ENCODE data around the gene FOXS1. TPM values are rescaled to one million over a fixed set of nuclear protein-coding genes. Genes with fewer than 3 reads are reported as not detected.

The FOXS1 gene
- total and polyA plus RNA-seq, 11 donors = 1.9 to 6.0 (median 3.7) TPM

- Histone ChIP-seq H3K4me3 (no peak overlapping the region), H3K27ac (no peak overlapping the region), H3K9me3 (no peaks in the 10 kb centered on the region), H3K27me3 (no peaks in the 10 kb centered on the region), H3K4me1 (peaks cover 0 to 31% (median 10%) of the 10 kb centered on the region in 12 donors), H3K36me3 (peaks cover 0 to under 1% (median 0%) of the 10 kb centered on the region in 9 donors)
- DNase-seq (no peak), ATAC-seq (peak; percentile 33 to 69 (median 60))
- intact Hi-C loops (cut with DNase I) = no loop called here
- 84 to 87% (median 86%) methylated on average over 8 of the region's 8 CpGs for WGBS, 4 donors
- no peak for TF ChIP-seq POLR2A (IDR thresholded peaks at IDR 0.05)
- TF ChIP-seq, protein P1, sequence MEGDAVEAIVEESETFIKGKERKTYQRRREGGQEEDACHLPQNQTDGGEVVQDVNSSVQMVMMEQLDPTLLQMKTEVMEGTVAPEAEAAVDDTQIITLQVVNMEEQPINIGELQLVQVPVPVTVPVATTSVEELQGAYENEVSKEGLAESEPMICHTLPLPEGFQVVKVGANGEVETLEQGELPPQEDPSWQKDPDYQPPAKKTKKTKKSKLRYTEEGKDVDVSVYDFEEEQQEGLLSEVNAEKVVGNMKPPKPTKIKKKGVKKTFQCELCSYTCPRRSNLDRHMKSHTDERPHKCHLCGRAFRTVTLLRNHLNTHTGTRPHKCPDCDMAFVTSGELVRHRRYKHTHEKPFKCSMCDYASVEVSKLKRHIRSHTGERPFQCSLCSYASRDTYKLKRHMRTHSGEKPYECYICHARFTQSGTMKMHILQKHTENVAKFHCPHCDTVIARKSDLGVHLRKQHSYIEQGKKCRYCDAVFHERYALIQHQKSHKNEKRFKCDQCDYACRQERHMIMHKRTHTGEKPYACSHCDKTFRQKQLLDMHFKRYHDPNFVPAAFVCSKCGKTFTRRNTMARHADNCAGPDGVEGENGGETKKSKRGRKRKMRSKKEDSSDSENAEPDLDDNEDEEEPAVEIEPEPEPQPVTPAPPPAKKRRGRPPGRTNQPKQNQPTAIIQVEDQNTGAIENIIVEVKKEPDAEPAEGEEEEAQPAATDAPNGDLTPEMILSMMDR (IDR thresholded peaks at IDR 0.05) = no peak
Observed at GRCh38 chr20:31806564-31807355, 38.6 kb downstream of the FOXS1 start.

DNA sequence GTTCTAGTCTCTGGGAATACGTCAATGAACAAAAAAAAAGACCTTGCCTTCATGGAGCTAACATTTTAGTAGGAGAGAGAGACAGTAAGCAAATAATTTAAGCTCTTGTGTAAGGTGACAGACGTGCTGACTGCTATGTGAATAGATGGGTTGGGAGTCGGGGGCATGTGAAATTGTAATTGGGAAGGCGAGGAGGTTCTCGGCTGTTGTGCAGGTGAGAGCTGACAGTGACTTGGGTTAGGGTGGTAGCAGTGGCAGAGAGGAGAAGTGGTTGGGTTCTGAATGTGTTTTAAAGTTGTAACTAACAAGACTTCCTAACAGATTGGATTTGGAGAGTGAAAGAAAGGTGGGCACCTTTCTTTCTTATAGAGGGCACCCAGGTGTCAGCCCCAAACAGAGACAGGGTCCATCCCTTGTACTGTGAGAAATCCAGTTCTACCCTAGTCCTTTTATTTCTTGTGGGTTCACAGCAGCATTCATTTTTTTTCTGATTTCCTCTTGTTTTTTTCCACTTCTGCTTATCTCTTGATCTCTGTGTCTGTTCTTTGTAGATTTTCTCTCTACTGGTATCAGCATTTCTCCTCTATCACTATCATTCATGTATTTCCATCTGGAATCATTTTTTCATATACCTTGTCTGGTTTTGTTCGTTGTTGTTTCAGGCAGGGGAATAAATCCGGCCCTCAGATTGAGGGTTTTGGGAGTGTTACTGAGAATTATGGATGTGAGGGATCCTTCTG is 41.7 kb downstream of the FOXS1 start:
- 89 to 94% (median 94%) methylated on average over 7 of the region's 7 CpGs for WGBS, 4 donors

GRCh38 chr20:31801508-31801907 is 43.9 kb downstream of the FOXS1 start:
- intact Hi-C loops (cut with DNase I) = no loop called here
- no peak for TF ChIP-seq POLR2A (IDR thresholded peaks at IDR 0.05)
- TF ChIP-seq, protein P1 (IDR thresholded peaks at IDR 0.05) = no peak
- Histone ChIP-seq H3K27me3 (no peaks in the 10 kb centered on the region), H3K36me3 (peaks cover 0 to 26% (median 0%) of the 10 kb centered on the region in 9 donors), H3K9me3 (no peaks in the 10 kb centered on the region), H3K4me3 (no peak overlapping the region), H3K27ac (no peak overlapping the region), H3K4me1 (peaks cover 0 to 5% (median 0%) of the 10 kb centered on the region in 12 donors)
- 52 to 62% (median 59%) methylated on average over 7 of the region's 7 CpGs for WGBS, 4 donors
- ATAC-seq = no peak
- no peak for DNase-seq

More for the DNA sequence above, 41.7 kb downstream of the FOXS1 start:
- intact Hi-C loops (cut with DNase I) = no loop called here
- ATAC-seq (no peak), DNase-seq (no peak)
- Histone ChIP-seq H3K9me3 (no peaks in the 10 kb centered on the region), H3K27me3 (no peaks in the 10 kb centered on the region), H3K27ac (no peak overlapping the region), H3K4me1 (peaks cover 0 to 13% (median 0%) of the 10 kb centered on the region in 12 donors), H3K36me3 (peaks cover 0 to 18% (median 0%) of the 10 kb centered on the region in 9 donors), H3K4me3 (no peak overlapping the region)
- TF ChIP-seq, protein P1 (IDR thresholded peaks at IDR 0.05) = no peak
- no peak for TF ChIP-seq POLR2A (IDR thresholded peaks at IDR 0.05)

DNA sequence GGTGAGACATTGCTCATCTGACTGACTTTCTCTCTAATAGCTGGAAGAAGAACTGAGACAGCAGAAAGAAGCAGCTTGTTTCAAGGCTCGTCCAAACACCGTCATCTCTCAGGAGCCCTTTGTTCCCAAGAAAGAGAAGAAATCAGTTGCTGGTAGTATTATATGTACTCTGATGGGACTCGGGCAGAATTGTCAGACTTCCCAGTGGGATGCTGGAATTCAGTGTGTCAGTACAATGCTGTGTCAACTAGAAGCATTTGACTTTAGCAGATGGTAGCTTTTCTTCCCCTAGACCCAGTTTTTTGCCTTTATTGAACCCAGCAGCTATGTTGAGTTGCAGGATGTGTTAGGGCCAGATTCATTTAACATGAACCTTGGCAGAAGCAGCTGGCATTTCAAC is 48.0 kb downstream of the FOXS1 start:
- H3K27ac ChIP-seq = no peak overlapping the region
- H3K36me3 ChIP-seq = peaks cover 0 to 46% (median 0%) of the 10 kb centered on the region in 9 donors
- ATAC-seq = no peak
- 86 to 94% (median 89%) methylated on average over 3 of the region's 3 CpGs for WGBS, 4 donors
- no peak for DNase-seq
- no peaks in the 10 kb centered on the region for H3K9me3 ChIP-seq
- H3K4me1 ChIP-seq = no peaks in the 10 kb centered on the region
- H3K27me3 ChIP-seq = no peaks in the 10 kb centered on the region
- intact Hi-C loops (cut with DNase I) = no loop called here
- TF ChIP-seq POLR2A (IDR thresholded peaks at IDR 0.05) = no peak
- H3K4me3 ChIP-seq = no peak overlapping the region

Other genes starting within 250 kb of the FOXS1 start
- gene ID1, start 240.3 kb downstream of the FOXS1 start, total RNA-seq = 100 to 1,000 TPM in 6 of 9 donors, 10 to 100 TPM in 3; 72.4 to 619 (median 112) TPM
- 100 to 1,000 TPM; 140 to 327 TPM for gene ID1, start 240.3 kb downstream of the FOXS1 start, polyA plus RNA-seq
- 10 to 100 TPM in 5 of 9 donors, 1 to 10 TPM in 4; 5.7 to 29.4 (median 10.6) TPM for gene COX4I2, start 207.7 kb downstream of the FOXS1 start, total RNA-seq
- 10 to 100 TPM; 13.6 to 42.8 TPM for gene COX4I2, start 207.7 kb downstream of the FOXS1 start, polyA plus RNA-seq
- gene BCL2L1, start 122.7 kb downstream of the FOXS1 start, total RNA-seq = 100 to 1,000 TPM in 1 of 9 donors, 10 to 100 TPM in 8; 32.2 to 176 (median 62.6) TPM
- gene BCL2L1, start 122.7 kb downstream of the FOXS1 start, polyA plus RNA-seq = 100 to 1,000 TPM in 1 of 2 donors, 10 to 100 TPM in 1; 43.1 to 217 TPM
- gene TPX2, start 106.3 kb downstream of the FOXS1 start, total RNA-seq = 10 to 100 TPM in 1 of 9 donors, 1 to 10 TPM in 3, under 1 TPM in 5; 0.38 to 15.2 (median 0.77) TPM
- gene TPX2, start 106.3 kb downstream of the FOXS1 start, polyA plus RNA-seq = under 1 TPM; 0.04 to 0.97 TPM
- gene MYLK2, start 26.2 kb downstream of the FOXS1 start, total RNA-seq = under 1 TPM in 8 of 9 donors, not detected in 1; 0.10 to 0.76 (median 0.17) TPM
- gene MYLK2, start 26.2 kb downstream of the FOXS1 start, polyA plus RNA-seq = under 1 TPM; 0.15 to 0.23 TPM
- 1 to 10 TPM; 1.0 to 7.4 (median 3.0) TPM for gene DUSP15, start 24.9 kb upstream of the FOXS1 start, total RNA-seq
- 1 to 10 TPM in 1 of 2 donors, under 1 TPM in 1; 0.68 to 5.4 TPM for gene DUSP15, start 24.9 kb upstream of the FOXS1 start, polyA plus RNA-seq
- gene TTLL9, start 25.0 kb upstream of the FOXS1 start, total RNA-seq = not detected
- not detected for gene TTLL9, start 25.0 kb upstream of the FOXS1 start, polyA plus RNA-seq
- gene PDRG1, start 106.4 kb upstream of the FOXS1 start, total RNA-seq = 10 to 100 TPM in 1 of 9 donors, 1 to 10 TPM in 8; 5.2 to 10.7 (median 7.3) TPM
- 10 to 100 TPM in 1 of 2 donors, 1 to 10 TPM in 1; 8.8 to 15.2 TPM for gene PDRG1, start 106.4 kb upstream of the FOXS1 start, polyA plus RNA-seq
- not detected for gene XKR7, start 122.5 kb upstream of the FOXS1 start, total RNA-seq
- not detected for gene XKR7, start 122.5 kb upstream of the FOXS1 start, polyA plus RNA-seq
- gene CCM2L, start 164.8 kb upstream of the FOXS1 start, total RNA-seq = 10 to 100 TPM in 3 of 9 donors, 1 to 10 TPM in 6; 3.4 to 14.8 (median 8.7) TPM
- gene CCM2L, start 164.8 kb upstream of the FOXS1 start, polyA plus RNA-seq = 10 to 100 TPM; 11.4 to 12.5 TPM
- 10 to 100 TPM in 2 of 9 donors, 1 to 10 TPM in 7; 2.0 to 52.0 (median 4.5) TPM for gene HCK, start 206.6 kb upstream of the FOXS1 start, total RNA-seq
- 1 to 10 TPM; 1.4 to 3.7 TPM for gene HCK, start 206.6 kb upstream of the FOXS1 start, polyA plus RNA-seq

All from heart left ventricle (tissue), 16 donors.